ENCODE data around the gene ARHGEF28.

Gene ARHGEF28

GRCh38 chr5:73814233-73814846, 188.3 kb downstream of the ARHGEF28 start:
- peaks cover 21% of the 10 kb centered on the region for H3K36me3 ChIP-seq (ENCODE audit: insufficient read depth, low read length)
- no peak overlapping the region for H3K4me2 ChIP-seq (ENCODE audit: low read length)
- H3K9me3 ChIP-seq (replicated peaks; ENCODE audit: low read length) = no peaks in the 10 kb centered on the region
- peaks cover 53% of the 10 kb centered on the region for H3K4me1 ChIP-seq (ENCODE audit: control insufficient read depth, insufficient read depth, low read length)
- H3K27me3 ChIP-seq (ENCODE audit: control insufficient read depth, insufficient read depth, low read length) = no peaks in the 10 kb centered on the region
- H3K4me3 ChIP-seq (ENCODE audit: low read length) = no peak overlapping the region
- no peak overlapping the region for H3K9ac ChIP-seq (ENCODE audit: low read depth, low read length)

- peaks cover 60% of the 10 kb centered on the region for H3K4me1 ChIP-seq (ENCODE audit: control insufficient read depth, insufficient read depth, low read length)
- no peaks in the 10 kb centered on the region for H3K9me3 ChIP-seq (replicated peaks; ENCODE audit: low read length)
- H3K27me3 ChIP-seq (ENCODE audit: control insufficient read depth, insufficient read depth, low read length) = no peaks in the 10 kb centered on the region
- H3K36me3 ChIP-seq (ENCODE audit: insufficient read depth, low read length) = peaks cover 25% of the 10 kb centered on the region
- H3K4me2 ChIP-seq (ENCODE audit: low read length) = peak overlapping the region; percentile 35
- H3K9ac ChIP-seq (ENCODE audit: low read depth, low read length) = no peak overlapping the region
- H3K4me3 ChIP-seq (ENCODE audit: low read length) = no peak overlapping the region
Measured at GRCh38 chr5:73815631-73816030, 189.6 kb downstream of the ARHGEF28 start.

- H3K4me2 ChIP-seq (ENCODE audit: low read length) = no peak overlapping the region
- H3K9me3 ChIP-seq (replicated peaks; ENCODE audit: low read length) = no peaks in the 10 kb centered on the region
- no peak overlapping the region for H3K4me3 ChIP-seq (ENCODE audit: low read length)
- H3K4me1 ChIP-seq (ENCODE audit: control insufficient read depth, insufficient read depth, low read length) = peaks cover 65% of the 10 kb centered on the region
- H3K36me3 ChIP-seq (ENCODE audit: insufficient read depth, low read length) = peaks cover 32% of the 10 kb centered on the region
- H3K9ac ChIP-seq (ENCODE audit: low read depth, low read length) = peak overlapping the region; percentile 23
- H3K27me3 ChIP-seq (ENCODE audit: control insufficient read depth, insufficient read depth, low read length) = no peaks in the 10 kb centered on the region
Measured at GRCh38 chr5:73816656-73817420, 190.8 kb downstream of the ARHGEF28 start.

- peaks cover 22% of the 10 kb centered on the region for H3K36me3 ChIP-seq (ENCODE audit: insufficient read depth, low read length)
- no peak overlapping the region for H3K4me2 ChIP-seq (ENCODE audit: low read length)
- H3K27me3 ChIP-seq (ENCODE audit: control insufficient read depth, insufficient read depth, low read length) = no peaks in the 10 kb centered on the region
- peaks cover 66% of the 10 kb centered on the region for H3K4me1 ChIP-seq (ENCODE audit: control insufficient read depth, insufficient read depth, low read length)
- peak overlapping the region; percentile 39 for H3K9ac ChIP-seq (ENCODE audit: low read depth, low read length)
- no peak overlapping the region for H3K4me3 ChIP-seq (ENCODE audit: low read length)
- H3K9me3 ChIP-seq (replicated peaks; ENCODE audit: low read length) = no peaks in the 10 kb centered on the region
Measured at GRCh38 chr5:73818357-73818756, 192.4 kb downstream of the ARHGEF28 start.

GRCh38 chr5:73820326-73820725, 194.3 kb downstream of the ARHGEF28 start:
- H3K4me3 ChIP-seq (ENCODE audit: low read length) = no peak overlapping the region
- H3K4me2 ChIP-seq (ENCODE audit: low read length) = no peak overlapping the region
- peaks cover 75% of the 10 kb centered on the region for H3K4me1 ChIP-seq (ENCODE audit: control insufficient read depth, insufficient read depth, low read length)
- H3K9ac ChIP-seq (ENCODE audit: low read depth, low read length) = no peak overlapping the region
- peaks cover 25% of the 10 kb centered on the region for H3K36me3 ChIP-seq (ENCODE audit: insufficient read depth, low read length)
- no peaks in the 10 kb centered on the region for H3K27me3 ChIP-seq (ENCODE audit: control insufficient read depth, insufficient read depth, low read length)
- H3K9me3 ChIP-seq (replicated peaks; ENCODE audit: low read length) = no peaks in the 10 kb centered on the region

- H3K27me3 ChIP-seq (ENCODE audit: control insufficient read depth, insufficient read depth, low read length) = no peaks in the 10 kb centered on the region
- peaks cover 25% of the 10 kb centered on the region for H3K36me3 ChIP-seq (ENCODE audit: insufficient read depth, low read length)
- no peak overlapping the region for H3K9ac ChIP-seq (ENCODE audit: low read depth, low read length)
- H3K9me3 ChIP-seq (replicated peaks; ENCODE audit: low read length) = no peaks in the 10 kb centered on the region
- no peak overlapping the region for H3K4me2 ChIP-seq (ENCODE audit: low read length)
- peaks cover 75% of the 10 kb centered on the region for H3K4me1 ChIP-seq (ENCODE audit: control insufficient read depth, insufficient read depth, low read length)
- no peak overlapping the region for H3K4me3 ChIP-seq (ENCODE audit: low read length)
Measured at GRCh38 chr5:73821003-73821402, 195.0 kb downstream of the ARHGEF28 start.

GRCh38 chr5:73822278-73822988, 196.4 kb downstream of the ARHGEF28 start:
- Histone ChIP-seq H3K4me1 (ENCODE audit: control insufficient read depth, insufficient read depth, low read length) (peaks cover 76% of the 10 kb centered on the region), H3K27me3 (ENCODE audit: control insufficient read depth, insufficient read depth, low read length) (no peaks in the 10 kb centered on the region), H3K4me3 (ENCODE audit: low read length) (no peak overlapping the region), H3K36me3 (ENCODE audit: insufficient read depth, low read length) (peaks cover 24% of the 10 kb centered on the region), H3K9ac (ENCODE audit: low read depth, low read length) (no peak overlapping the region), H3K4me2 (ENCODE audit: low read length) (peak overlapping the region; percentile 12), H3K9me3 (replicated peaks; ENCODE audit: low read length) (no peaks in the 10 kb centered on the region)

GRCh38 chr5:73822989-73823339, 197.0 kb downstream of the ARHGEF28 start:
- no peak overlapping the region for H3K9ac ChIP-seq (ENCODE audit: low read depth, low read length)
- H3K4me3 ChIP-seq (ENCODE audit: low read length) = no peak overlapping the region
- H3K36me3 ChIP-seq (ENCODE audit: insufficient read depth, low read length) = peaks cover 20% of the 10 kb centered on the region
- H3K4me2 ChIP-seq (ENCODE audit: low read length) = peak overlapping the region; percentile 12
- no peaks in the 10 kb centered on the region for H3K9me3 ChIP-seq (replicated peaks; ENCODE audit: low read length)
- H3K27me3 ChIP-seq (ENCODE audit: control insufficient read depth, insufficient read depth, low read length) = no peaks in the 10 kb centered on the region
- peaks cover 72% of the 10 kb centered on the region for H3K4me1 ChIP-seq (ENCODE audit: control insufficient read depth, insufficient read depth, low read length)

- peaks cover 67% of the 10 kb centered on the region for H3K4me1 ChIP-seq (ENCODE audit: control insufficient read depth, insufficient read depth, low read length)
- no peak overlapping the region for H3K4me3 ChIP-seq (ENCODE audit: low read length)
- peaks cover 20% of the 10 kb centered on the region for H3K36me3 ChIP-seq (ENCODE audit: insufficient read depth, low read length)
- no peak overlapping the region for H3K4me2 ChIP-seq (ENCODE audit: low read length)
- H3K9ac ChIP-seq (ENCODE audit: low read depth, low read length) = no peak overlapping the region
- H3K27me3 ChIP-seq (ENCODE audit: control insufficient read depth, insufficient read depth, low read length) = no peaks in the 10 kb centered on the region
- H3K9me3 ChIP-seq (replicated peaks; ENCODE audit: low read length) = no peaks in the 10 kb centered on the region
Measured at GRCh38 chr5:73823508-73823925, 197.5 kb downstream of the ARHGEF28 start.

- no peaks in the 10 kb centered on the region for H3K9me3 ChIP-seq (replicated peaks; ENCODE audit: low read length)
- no peaks in the 10 kb centered on the region for H3K27me3 ChIP-seq (ENCODE audit: control insufficient read depth, insufficient read depth, low read length)
- H3K36me3 ChIP-seq (ENCODE audit: insufficient read depth, low read length) = peaks cover 15% of the 10 kb centered on the region
- peaks cover 58% of the 10 kb centered on the region for H3K4me1 ChIP-seq (ENCODE audit: control insufficient read depth, insufficient read depth, low read length)
- no peak overlapping the region for H3K4me2 ChIP-seq (ENCODE audit: low read length)
- H3K9ac ChIP-seq (ENCODE audit: low read depth, low read length) = no peak overlapping the region
- no peak overlapping the region for H3K4me3 ChIP-seq (ENCODE audit: low read length)
Measured at GRCh38 chr5:73825199-73825598, 199.2 kb downstream of the ARHGEF28 start.

GRCh38 chr5:73825736-73826135, 199.7 kb downstream of the ARHGEF28 start:
- Histone ChIP-seq H3K4me1 (ENCODE audit: control insufficient read depth, insufficient read depth, low read length) (peaks cover 53% of the 10 kb centered on the region), H3K9ac (ENCODE audit: low read depth, low read length) (peak overlapping the region; percentile 64), H3K27me3 (ENCODE audit: control insufficient read depth, insufficient read depth, low read length) (no peaks in the 10 kb centered on the region), H3K9me3 (replicated peaks; ENCODE audit: low read length) (no peaks in the 10 kb centered on the region), H3K4me3 (ENCODE audit: low read length) (no peak overlapping the region), H3K36me3 (ENCODE audit: insufficient read depth, low read length) (peaks cover 11% of the 10 kb centered on the region), H3K4me2 (ENCODE audit: low read length) (no peak overlapping the region)
